ENCODE data around the gene NISCH. TPM values are rescaled to one million over a fixed set of nuclear protein-coding genes. Genes with fewer than 3 reads are reported as not detected.
A peak's percentile ranks its signal among the peaks of the same experiment; 100 is the strongest.

Gene NISCH
- total and polyA plus RNA-seq, 2 donors (not counting 3 experiments of a cell fraction or from before 2014, with no cell fraction given): 156 to 178 TPM

GRCh38 chr3:52469001-52469400 lies 13.6 kb downstream of the NISCH start:
- no TSS peak for BruUV-seq (replicated peaks)
- FAIRE-seq (peak; percentile 59), DNase-seq (ENCODE audit: low read depth, low spot score) (peak; percentile 37)
- no peak overlapping the region for H2AFZ ChIP-seq (ENCODE audit: low read depth, low read length)
- H3K4me3 ChIP-seq (replicated peaks in 1 of 3; ENCODE audit: insufficient read depth in 1 of 3, low read depth in 1 of 3, low read length in 3 of 3): no peak overlapping the region
- no peak overlapping the region for H3K4me2 ChIP-seq (ENCODE audit: insufficient read depth, low read length)
- TF ChIP-seq CTCF (IDR thresholded peaks at IDR 0.05; ENCODE audit: extremely low read depth in 1 of 2, insufficient read depth in 1 of 2, low read depth in 1 of 2, low read length in 2 of 2) (no peak), JUN (IDR thresholded peaks at IDR 0.05; ENCODE audit: borderline replicate concordance, insufficient read depth, insufficient read length, low read depth) (no peak), POLR2AphosphoS5 (IDR thresholded peaks at IDR 0.05; ENCODE audit: insufficient read depth, low read depth, low read length) (no peak), MAX (IDR thresholded peaks at IDR 0.05; ENCODE audit: insufficient read depth, insufficient read length) (no peak), POLR2A (IDR thresholded peaks at IDR 0.05; ENCODE audit: low read depth, low read length) (no peak), GATA2 (IDR thresholded peaks at IDR 0.05; ENCODE audit: insufficient read depth, insufficient read length, low read depth, low read length) (no peak), MYC (IDR thresholded peaks at IDR 0.05; ENCODE audit: low read depth, low read length) (no peak), FOS (IDR thresholded peaks at IDR 0.05; ENCODE audit: borderline replicate concordance, insufficient read depth, low read length) (no peak), EZH2 (IDR thresholded peaks at IDR 0.05; ENCODE audit: borderline replicate concordance, low read depth, low read length, severe bottlenecking) (no peak)
- no peaks in the 10 kb centered on the region for H3K9me3 ChIP-seq (replicated peaks; ENCODE audit: control insufficient read depth, insufficient read depth, low read length)
- H3K9me1 ChIP-seq (replicated peaks; ENCODE audit: control insufficient read depth, extremely low read depth, insufficient read depth, low read length): no peaks in the 10 kb centered on the region
- ChIA-PET CTCF (interaction anchor here (0.6 to 5.2 kb wide), 3 partner anchors 22 to 41 kb away, joined by 3 to 29 read pairs (median 3); partner anchors contain the start of gene STAB1), POLR2A (no interaction called here)
- dilution Hi-C loops (cut with MboI; ENCODE audit: extremely low pct_ligation_motif_present, low sequenced_read_pairs): no loop called here
- no peaks in the 10 kb centered on the region for H3K27me3 ChIP-seq (ENCODE audit: control insufficient read depth in 2 of 2, insufficient read depth in 2 of 2, low read length in 2 of 2)
- no peak overlapping the region for H3K27ac ChIP-seq (ENCODE audit: insufficient read depth, low read depth, low read length)
- no peak overlapping the region for H3K9ac ChIP-seq (replicated peaks; ENCODE audit: extremely low read depth, insufficient read depth, low read length)
- intact Hi-C loops (cut with micrococcal nuclease): no loop called here
- no peaks in the 10 kb centered on the region for H3K4me1 ChIP-seq (ENCODE audit: control insufficient read depth, extremely low read depth, insufficient read depth, low read length)
- peaks cover 10 to 33% of the 10 kb centered on the region in 2 experiments for H3K36me3 ChIP-seq (ENCODE audit: control insufficient read depth in 2 of 2, extremely low read depth in 1 of 2, insufficient read depth in 2 of 2, low read length in 2 of 2)
- H4K20me1 ChIP-seq (replicated peaks; ENCODE audit: control insufficient read depth, extremely low read depth, insufficient read depth, low read length): no peaks in the 10 kb centered on the region
- H3K79me2 ChIP-seq (ENCODE audit: control insufficient read depth, insufficient read depth, low read length): peaks cover 19% of the 10 kb centered on the region

Data from endothelial cell of umbilical vein (primary cell).